H9 (cell line): Measurements from ENCODE around the gene ABCF2. TPM values are rescaled to one million over a fixed set of nuclear protein-coding genes. Genes with fewer than 3 reads are reported as not detected.

ENCODE experiments used
- DNase-seq: peaks from one replicate; pipeline ENCODE4 v3.0.0-alpha.2; 2017
- H2AFZ ChIP-seq: one replicate; pipeline ENCODE4 v1.6.1; 2013; ENCODE audit warnings: mild to moderate bottlenecking, low read length, control low read depth, moderate library complexity
- H2AK5ac ChIP-seq: 2 replicates; pipeline ENCODE4 v1.6.1; 2013; ENCODE audit warnings: low read length, control low read depth, mixed read lengths; ENCODE audit not compliant: insufficient read length
- H2BK120ac ChIP-seq: one replicate; pipeline ENCODE4 v1.6.1; 2013; ENCODE audit warnings: low read depth, mild to moderate bottlenecking, low read length, control low read depth, inconsistent platforms; ENCODE audit not compliant: poor library complexity, severe bottlenecking
- H2BK12ac ChIP-seq: 2 replicates; pipeline ENCODE4 v1.6.1; 2013; ENCODE audit warnings: low read length, control low read depth, mixed read lengths, low read depth; ENCODE audit not compliant: insufficient read length
- H2BK15ac ChIP-seq: 2 replicates; pipeline ENCODE4 v1.6.1; 2013; ENCODE audit warnings: low read depth, low read length, control low read depth
- H2BK20ac ChIP-seq: one replicate; pipeline ENCODE4 v1.6.1; 2013; ENCODE audit warnings: low read depth, mild to moderate bottlenecking, low read length, control low read depth, inconsistent platforms; ENCODE audit not compliant: poor library complexity, severe bottlenecking
- H2BK5ac ChIP-seq: 2 replicates; pipeline ENCODE4 v1.6.1; 2013; ENCODE audit warnings: low read length, control low read depth, mixed read lengths; ENCODE audit not compliant: insufficient read length
- H3K14ac ChIP-seq: 2 replicates; pipeline ENCODE4 v1.6.1; 2013; ENCODE audit warnings: low read length, control low read depth; ENCODE audit not compliant: insufficient read depth
- H3K18ac ChIP-seq: 2 replicates; pipeline ENCODE4 v1.6.1; 2013; ENCODE audit warnings: low read depth, mild to moderate bottlenecking, mixed read lengths, low read length, control low read depth; ENCODE audit not compliant: insufficient read length
- H3K23ac ChIP-seq: 2 replicates; pipeline ENCODE4 v1.6.1; 2013; ENCODE audit warnings: low read length, control low read depth, mixed read lengths, low read depth; ENCODE audit not compliant: insufficient read length
- H3K23me2 ChIP-seq: 2 replicates; pipeline ENCODE4 v1.6.1; 2013; ENCODE audit warnings: low read depth, mild to moderate bottlenecking, mixed read lengths, low read length, control low read depth; ENCODE audit not compliant: insufficient read length, poor library complexity, severe bottlenecking
- H3K27ac ChIP-seq: 2 replicates; pipeline ENCODE4 v1.5.1; 2013; ENCODE audit warnings: low read length, control low read depth, mixed read lengths, low read depth; ENCODE audit not compliant: insufficient read length
- H3K27me3 ChIP-seq: 2 replicates; pipeline ENCODE4 v1.6.1; 2013; ENCODE audit warnings: low read length, control low read depth, inconsistent platforms; ENCODE audit not compliant: insufficient read depth
- H3K4ac ChIP-seq: 2 replicates; pipeline ENCODE4 v1.6.1; 2013; ENCODE audit warnings: low read depth, mild to moderate bottlenecking, control low read depth, inconsistent platforms, low read length, moderate library complexity
- H3K4me1 ChIP-seq: 2 replicates; pipeline ENCODE4 v1.6.1; 2013; ENCODE audit warnings: low read length, control low read depth, inconsistent platforms; ENCODE audit not compliant: insufficient read depth
- H3K4me2 ChIP-seq: 2 replicates; pipeline ENCODE4 v1.6.1; 2013; ENCODE audit warnings: low read length, control low read depth, mixed read lengths; ENCODE audit not compliant: insufficient read length, insufficient read depth
- H3K56ac ChIP-seq: 2 replicates; pipeline ENCODE4 v1.6.1; 2013; ENCODE audit warnings: low read depth, mild to moderate bottlenecking, mixed read lengths, low read length, control low read depth; ENCODE audit not compliant: insufficient read length
- H3K79me1 ChIP-seq: 2 replicates; pipeline ENCODE4 v1.6.1; 2013; ENCODE audit warnings: low read depth, mild to moderate bottlenecking, moderate library complexity, low read length, control low read depth, inconsistent platforms; ENCODE audit not compliant: insufficient read depth, poor library complexity, severe bottlenecking
- H3K79me2 ChIP-seq: 2 replicates; pipeline ENCODE4 v1.6.1; 2013; ENCODE audit warnings: low read length, control low read depth, inconsistent platforms; ENCODE audit not compliant: insufficient read depth
- H3K9ac ChIP-seq: 2 replicates; pipeline ENCODE4 v1.6.1; 2013; ENCODE audit warnings: low read length, control low read depth, mixed read lengths; ENCODE audit not compliant: insufficient read length; ENCODE audit errors: extremely low read depth
- H3K9me3 ChIP-seq: one replicate; pipeline ENCODE4 v1.6.1; 2013; ENCODE audit warnings: low read depth, low read length, inconsistent platforms; ENCODE audit not compliant: control insufficient read depth
- H3T11ph ChIP-seq: one replicate; pipeline ENCODE4 v1.6.1; 2013; ENCODE audit warnings: mild to moderate bottlenecking, low read length, control low read depth, inconsistent platforms
- H4K20me1 ChIP-seq: one replicate; pipeline ENCODE4 v1.6.1; 2013; ENCODE audit not compliant: control insufficient read depth, insufficient read length, insufficient read depth
- H4K5ac ChIP-seq: 2 replicates; pipeline ENCODE4 v1.6.1; 2013; ENCODE audit warnings: low read depth, mild to moderate bottlenecking, mixed read lengths, low read length, control low read depth; ENCODE audit not compliant: insufficient read length
- H4K8ac ChIP-seq: replicated peaks from 2 replicates; pipeline ENCODE4 v1.6.1; 2013; ENCODE audit warnings: low read length, control low read depth, mixed read lengths, low read depth; ENCODE audit not compliant: insufficient read length
- H4K91ac ChIP-seq: 2 replicates; pipeline ENCODE4 v1.6.1; 2013; ENCODE audit warnings: low read depth, mild to moderate bottlenecking, moderate library complexity, mixed read lengths, low read length, control low read depth; ENCODE audit not compliant: insufficient read length
- H3K27ac Mint-ChIP-seq, 3 experiments: 2 replicates in 2 of 3; 3 replicates in 1 of 3; pipeline ENCODE4 v1.8.0; 2020 to 2021; ENCODE audit warnings: mixed read lengths in 3 of 3, mild to moderate bottlenecking in 1 of 3, moderate library complexity in 1 of 3
- H3K27me3 Mint-ChIP-seq: 2 replicates; pipeline ENCODE4 v1.8.0; 2021; ENCODE audit warnings: low read depth, mild to moderate bottlenecking, moderate library complexity, mixed read lengths
- H3K36me3 Mint-ChIP-seq, 3 experiments: 2 replicates in 2 of 3; 3 replicates in 1 of 3; pipeline ENCODE4 v1.8.0; 2020 to 2021; ENCODE audit warnings: low read depth in 3 of 3, mixed read lengths in 3 of 3; ENCODE audit not compliant: insufficient read depth in 1 of 3
- H3K4me1 Mint-ChIP-seq, 2 experiments: 2 replicates each; pipeline ENCODE4 v1.8.0; 2020; ENCODE audit warnings: mixed read lengths in 2 of 2
- H3K4me3 Mint-ChIP-seq, 2 experiments: 2 replicates in 1 of 2; 3 replicates in 1 of 2; pipeline ENCODE4 v1.8.0; 2020 to 2021; ENCODE audit warnings: mild to moderate bottlenecking in 2 of 2, mixed read lengths in 2 of 2, moderate library complexity in 1 of 2
- H3K9me3 Mint-ChIP-seq, 2 experiments: 2 replicates in 1 of 2; 3 replicates in 1 of 2; pipeline ENCODE4 v1.8.0; 2020; ENCODE audit warnings: mild to moderate bottlenecking in 2 of 2, mixed read lengths in 2 of 2, moderate library complexity in 1 of 2
- WGBS: extraction: QIAGEN DNeasy Blood & Tissue Kit; methylation state at CpG from one replicate; pipeline ENCODE4 v1.1.7; 2013; ENCODE audit warnings: missing lambda C conversion rate, low lambda C conversion rate, mixed read lengths; ENCODE audit not compliant: insufficient read length; ENCODE audit errors: extremely low coverage; 5-methylcytosine and 5-hydroxymethylcytosine counted together
- total RNA-seq: library from RNA; stranded (reverse); gene quantifications from 2 replicates; pipeline ENCODE4 v1.2.1, GENCODE V29; 2021
- TF ChIP-seq, protein P1 (sequence below): fragments of 200-600 bp; sonication (generic); conservative IDR thresholded peaks from 3 replicates; pipeline ENCODE4 v1.8.0; 2021; ENCODE audit warnings: antibody characterized with exemption, mild to moderate bottlenecking

Gene ABCF2
- total RNA-seq, 1 experiment from 2014 or later, result 70.1 TPM

DNA sequence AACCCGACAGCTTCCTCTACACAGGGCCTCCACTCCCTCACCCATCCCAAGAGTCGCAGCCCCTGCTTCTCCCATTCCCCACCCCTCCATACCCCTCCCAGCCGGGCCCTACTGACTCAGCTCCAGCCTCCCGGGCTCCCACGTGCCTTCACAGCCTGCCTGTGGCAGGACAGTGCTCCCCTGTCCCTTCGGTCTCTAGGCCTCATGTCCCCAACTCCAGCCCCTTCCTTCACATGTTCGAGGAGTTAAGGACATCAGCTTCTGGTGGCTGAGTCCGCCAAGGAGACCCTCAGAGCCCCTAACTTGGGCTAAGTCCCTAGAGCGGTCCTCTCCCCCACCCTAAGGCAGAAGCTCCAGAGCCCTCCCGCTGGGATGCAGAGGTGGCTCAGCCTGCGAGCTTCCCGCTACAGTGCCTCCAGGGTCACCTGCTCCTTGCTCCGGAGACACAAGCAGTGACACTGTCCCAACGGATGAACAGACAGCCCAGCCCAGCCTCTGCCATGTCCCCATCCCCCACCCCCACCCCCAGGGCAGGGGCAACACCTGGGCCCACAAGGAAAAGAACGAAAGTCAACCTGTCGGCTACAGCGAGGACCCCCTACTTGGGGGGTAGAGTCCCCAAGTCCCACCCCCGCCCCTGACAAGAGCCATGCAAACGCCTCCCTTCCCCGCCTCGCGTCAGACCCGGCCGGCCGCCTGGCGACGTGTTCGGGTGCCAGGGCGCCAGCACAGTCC, 20.8 kb upstream of the ABCF2 start:
- peaks cover 56 to 68% of the 10 kb centered on the region in 2 experiments for H3K4me1 Mint-ChIP-seq
- H3K4me2 ChIP-seq, result peak overlapping the region; percentile 71
- no peaks in the 10 kb centered on the region for H4K20me1 ChIP-seq
- H4K91ac ChIP-seq, result no peak overlapping the region
- peak overlapping the region in 1 of 3 experiments; percentile 52; a peak in 1 of 7 replicates for H3K27ac Mint-ChIP-seq
- H2BK20ac ChIP-seq, result no peak overlapping the region
- no peak overlapping the region for H3T11ph ChIP-seq
- H4K5ac ChIP-seq, result no peak overlapping the region
- H3K14ac ChIP-seq, result no peak overlapping the region
- no peak overlapping the region for H3K9ac ChIP-seq
- no peak overlapping the region for H3K23ac ChIP-seq
- DNase-seq, result no peak
- H3K4me1 ChIP-seq, result peaks cover 4% of the 10 kb centered on the region; the same call in 1 of the 2 replicates
- H3K36me3 Mint-ChIP-seq, result no peaks in the 10 kb centered on the region
- H3K18ac ChIP-seq, result no peak overlapping the region
- peaks cover 75% of the 10 kb centered on the region for H3K27me3 Mint-ChIP-seq
- no peak overlapping the region for H3K56ac ChIP-seq
- no peak overlapping the region for H4K8ac ChIP-seq
- TF ChIP-seq, protein P1, sequence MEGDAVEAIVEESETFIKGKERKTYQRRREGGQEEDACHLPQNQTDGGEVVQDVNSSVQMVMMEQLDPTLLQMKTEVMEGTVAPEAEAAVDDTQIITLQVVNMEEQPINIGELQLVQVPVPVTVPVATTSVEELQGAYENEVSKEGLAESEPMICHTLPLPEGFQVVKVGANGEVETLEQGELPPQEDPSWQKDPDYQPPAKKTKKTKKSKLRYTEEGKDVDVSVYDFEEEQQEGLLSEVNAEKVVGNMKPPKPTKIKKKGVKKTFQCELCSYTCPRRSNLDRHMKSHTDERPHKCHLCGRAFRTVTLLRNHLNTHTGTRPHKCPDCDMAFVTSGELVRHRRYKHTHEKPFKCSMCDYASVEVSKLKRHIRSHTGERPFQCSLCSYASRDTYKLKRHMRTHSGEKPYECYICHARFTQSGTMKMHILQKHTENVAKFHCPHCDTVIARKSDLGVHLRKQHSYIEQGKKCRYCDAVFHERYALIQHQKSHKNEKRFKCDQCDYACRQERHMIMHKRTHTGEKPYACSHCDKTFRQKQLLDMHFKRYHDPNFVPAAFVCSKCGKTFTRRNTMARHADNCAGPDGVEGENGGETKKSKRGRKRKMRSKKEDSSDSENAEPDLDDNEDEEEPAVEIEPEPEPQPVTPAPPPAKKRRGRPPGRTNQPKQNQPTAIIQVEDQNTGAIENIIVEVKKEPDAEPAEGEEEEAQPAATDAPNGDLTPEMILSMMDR, result no peak
- no peak overlapping the region for H2AFZ ChIP-seq
- H3K9me3 ChIP-seq, result no peaks in the 10 kb centered on the region
- peak overlapping the region; percentile 72 to 92 for H3K4me3 Mint-ChIP-seq
- no CpG with 5 or more reads among the region's 29 CpGs for WGBS
- H3K79me2 ChIP-seq, result no peaks in the 10 kb centered on the region
- H3K79me1 ChIP-seq, result no peaks in the 10 kb centered on the region
- no peak overlapping the region for H2BK12ac ChIP-seq
- peaks cover 20% of the 10 kb centered on the region for H3K23me2 ChIP-seq
- H3K27me3 ChIP-seq, result peaks cover 19% of the 10 kb centered on the region; the same call in 1 of the 2 replicates
- no peak overlapping the region for H3K4ac ChIP-seq
- no peak overlapping the region for H2BK120ac ChIP-seq
- H3K9me3 Mint-ChIP-seq, result no peaks in the 10 kb centered on the region; a peak in 1 of 5 replicates
- no peak overlapping the region for H2BK15ac ChIP-seq
- no peak overlapping the region for H2AK5ac ChIP-seq
- H2BK5ac ChIP-seq, result no peak overlapping the region
- H3K27ac ChIP-seq, result no peak overlapping the region
